RWPE2 (cell line): ENCODE measurements around the gene GRIN1.

Experiments
- ATAC-seq: fragments of 200-7000 bp; cut with Tn5 transposase; 3 replicates; pipeline ENCODE4 v1.9.1; 2021; ENCODE audit warnings: low read depth
- DNase-seq: peaks from one replicate; pipeline ENCODE4 v3.0.0-alpha.2; 2020; ENCODE audit warnings: low spot score
- H3K27ac ChIP-seq: fragments of 450-650 bp; 2 replicates; pipeline ENCODE4 v1.5.1; 2017; ENCODE audit warnings: mild to moderate bottlenecking; ENCODE audit not compliant: poor library complexity, severe bottlenecking
- H3K27me3 ChIP-seq: fragments of 250-450 bp; sonication (Bioruptor Pico); 2 replicates; pipeline ENCODE4 v1.5.1; 2021; ENCODE audit warnings: mild to moderate bottlenecking, moderate library complexity; ENCODE audit not compliant: insufficient read depth, poor library complexity, severe bottlenecking
- H3K36me3 ChIP-seq: fragments of 250-450 bp; sonication (Bioruptor Pico); 2 replicates; pipeline ENCODE4 v1.5.1; 2020; ENCODE audit warnings: low read depth, mild to moderate bottlenecking, moderate library complexity
- H3K4me1 ChIP-seq: fragments of 250-450 bp; sonication (Bioruptor Pico); 2 replicates; pipeline ENCODE4 v1.5.1; 2021; ENCODE audit warnings: mild to moderate bottlenecking, moderate library complexity; ENCODE audit not compliant: insufficient read depth, poor library complexity, severe bottlenecking
- H3K4me3 ChIP-seq: fragments of 250-450 bp; sonication (Bioruptor Pico); 2 replicates; pipeline ENCODE4 v1.5.1; 2021; ENCODE audit warnings: mild to moderate bottlenecking, moderate library complexity; ENCODE audit not compliant: severe bottlenecking
- H3K9me3 ChIP-seq: fragments of 250-450 bp; sonication (Bioruptor Pico); 2 replicates; pipeline ENCODE4 v1.5.1; 2021; ENCODE audit warnings: mild to moderate bottlenecking, moderate library complexity; ENCODE audit not compliant: severe bottlenecking
- CTCF ChIP-seq: fragments of 450-650 bp; IDR thresholded peaks from one replicate; pipeline ENCODE4 v1.5.1; 2017; ENCODE audit warnings: mild to moderate bottlenecking, moderate library complexity; ENCODE audit not compliant: poor library complexity, severe bottlenecking

GRIN1 gene

GRCh38 chr9:137205126-137206069 is 66.4 kb downstream of the GRIN1 start, which contains the start of the genes NDOR1 and TMEM203:
Gene NDOR1 (plus strand): TSS chr9:137205700. CDS start chr9:137205778, 78 bp downstream.
Gene TMEM203 (minus strand): TSS chr9:137205648. CDS start chr9:137205414, 234 bp downstream.
- DNase-seq: peak; percentile 91
- Histone ChIP-seq H3K36me3 (peaks cover 13% of the 10 kb centered on the region; the same call in 1 of the 2 replicates), H3K4me3 (peak within 1 kb of the TSS; percentile 91), H3K27ac (peak within 1 kb of the TSS; percentile 41), H3K27me3 (no peaks in the 10 kb centered on the region), H3K9me3 (no peaks in the 10 kb centered on the region), H3K4me1 (peaks cover 11% of the 10 kb centered on the region)
- peak; percentile 36 for ATAC-seq
- no peak for TF ChIP-seq CTCF

GRCh38 chr9:137206602-137207001 is 67.6 kb downstream of the GRIN1 start:
- Histone ChIP-seq H3K36me3 (peaks cover 15% of the 10 kb centered on the region; the same call in 1 of the 2 replicates), H3K9me3 (no peaks in the 10 kb centered on the region), H3K27me3 (no peaks in the 10 kb centered on the region), H3K4me1 (peaks cover 11% of the 10 kb centered on the region), H3K27ac (no peak overlapping the region), H3K4me3 (peak overlapping the region; percentile 91)
- no peak for TF ChIP-seq CTCF
- ATAC-seq (no peak), DNase-seq (no peak)

GRCh38 chr9:137211532-137211931 is 72.6 kb downstream of the GRIN1 start:
- no peak for ATAC-seq
- peaks cover 10% of the 10 kb centered on the region; the same call in 1 of the 2 replicates for H3K36me3 ChIP-seq

GRCh38 chr9:137212520-137212919 is 73.6 kb downstream of the GRIN1 start:
- no peaks in the 10 kb centered on the region for H3K4me1 ChIP-seq
- no peaks in the 10 kb centered on the region for H3K27me3 ChIP-seq
- ATAC-seq (no peak), DNase-seq (no peak)
- H3K9me3 ChIP-seq: no peaks in the 10 kb centered on the region
- no peak for TF ChIP-seq CTCF
- H3K27ac ChIP-seq: no peak overlapping the region
- H3K4me3 ChIP-seq: no peak overlapping the region
- peaks cover 10% of the 10 kb centered on the region; the same call in 1 of the 2 replicates for H3K36me3 ChIP-seq

More at GRCh38 chr9:137211532-137211931, 72.6 kb downstream of the GRIN1 start:
- Histone ChIP-seq H3K9me3 (no peaks in the 10 kb centered on the region), H3K4me3 (no peak overlapping the region), H3K27ac (no peak overlapping the region), H3K4me1 (peaks cover 2% of the 10 kb centered on the region), H3K27me3 (no peaks in the 10 kb centered on the region)
- DNase-seq: no peak
- TF ChIP-seq CTCF: no peak
